ENCODE measurements around the gene GGT5. TPM values are rescaled to one million over a fixed set of nuclear protein-coding genes. Genes with fewer than 3 reads are reported as not detected.
"Not testable (repeated sequence)": the region's sequence is repeated elsewhere in the genome, so short reads cannot be mapped to it uniquely, and the experiment has no call there.

Gene GGT5
- total RNA-seq, 6 experiments from 2014 or later: 8.5 to 34.7 (median 22.0) TPM

- no peak overlapping the region for H3K27ac ChIP-seq
- H3K4me1 ChIP-seq: no peaks in the 10 kb centered on the region
- TF ChIP-seq POLR2A (IDR thresholded peaks at IDR 0.05) (no peak), CTCF (IDR thresholded peaks at IDR 0.05) (no peak)
- no peaks in the 10 kb centered on the region for H3K27me3 ChIP-seq
- DNase-seq (no peak), ATAC-seq (no peak)
- no peaks in the 10 kb centered on the region for H3K36me3 ChIP-seq
- H3K4me3 ChIP-seq: no peak overlapping the region
- intact Hi-C loops (cut with DNase I): no loop called here
- WGBS (ENCODE audit: insufficient coverage, low coverage, low lambda C conversion rate, missing lambda C conversion rate): 40% methylated on average over 1 of the region's 3 CpGs
- H3K9me3 ChIP-seq: no peaks in the 10 kb centered on the region
Measured at GRCh38 chr22:24217384-24217783, 27.5 kb downstream of the GGT5 start.

- no peak for TF ChIP-seq CTCF (IDR thresholded peaks at IDR 0.05)
- TF ChIP-seq POLR2A (IDR thresholded peaks at IDR 0.05): no peak
- Histone ChIP-seq H3K9me3 (no peaks in the 10 kb centered on the region), H3K27ac (no peak overlapping the region), H3K36me3 (no peaks in the 10 kb centered on the region), H3K27me3 (no peaks in the 10 kb centered on the region), H3K4me3 (no peak overlapping the region), H3K4me1 (no peaks in the 10 kb centered on the region)
- WGBS (ENCODE audit: insufficient coverage, low coverage, low lambda C conversion rate, missing lambda C conversion rate): 89% methylated on average over 4 of the region's 12 CpGs
- ATAC-seq (no peak), DNase-seq (peak in 1 of 3 donors; percentile 11)
- intact Hi-C loops (cut with DNase I): no loop called here
Measured at GRCh38 chr22:24216541-24217209, 28.2 kb downstream of the GGT5 start.

- peak in 1 of 4 donors; percentile 37 for ATAC-seq
- no peaks in the 10 kb centered on the region for H3K27me3 ChIP-seq
Measured at GRCh38 chr22:24214467-24215285, 30.2 kb downstream of the GGT5 start.

GRCh38 chr22:24213111-24213510 is 31.8 kb downstream of the GGT5 start:
- WGBS (ENCODE audit: insufficient coverage, low coverage, low lambda C conversion rate, missing lambda C conversion rate): 95% methylated on average over 9 of the region's 9 CpGs
- H3K27me3 ChIP-seq; H3K36me3 ChIP-seq; H3K9me3 ChIP-seq; H3K27ac ChIP-seq; ATAC-seq; H3K4me3 ChIP-seq; H3K4me1 ChIP-seq; intact Hi-C loops (cut with DNase I); DNase-seq: not testable (repeated sequence)

More at GRCh38 chr22:24214467-24215285, 30.2 kb downstream of the GGT5 start:
- Histone ChIP-seq H3K4me1 (no peaks in the 10 kb centered on the region), H3K27ac (no peak overlapping the region), H3K9me3 (no peaks in the 10 kb centered on the region), H3K36me3 (no peaks in the 10 kb centered on the region), H3K4me3 (no peak overlapping the region)
- intact Hi-C loops (cut with DNase I): no loop called here
- TF ChIP-seq CTCF (IDR thresholded peaks at IDR 0.05) (no peak), POLR2A (IDR thresholded peaks at IDR 0.05) (no peak)
- WGBS (ENCODE audit: insufficient coverage, low coverage, low lambda C conversion rate, missing lambda C conversion rate): no CpG with 5 or more reads among the region's 12 CpGs
- no peak for DNase-seq

- intact Hi-C loops (cut with DNase I); H3K9me3 ChIP-seq; H3K4me3 ChIP-seq; DNase-seq; ATAC-seq; H3K27ac ChIP-seq; H3K27me3 ChIP-seq; H3K36me3 ChIP-seq: not testable (repeated sequence)
- WGBS (ENCODE audit: insufficient coverage, low coverage, low lambda C conversion rate, missing lambda C conversion rate): 87% methylated on average over 5 of the region's 6 CpGs
- peaks cover 0 to 22% (median 11%) of the 10 kb centered on the region in 4 donors for H3K4me1 ChIP-seq
Measured at GRCh38 chr22:24211716-24212115, 33.2 kb downstream of the GGT5 start.

- 95% methylated on average over 11 of the region's 11 CpGs for WGBS (ENCODE audit: insufficient coverage, low coverage, low lambda C conversion rate, missing lambda C conversion rate)
- H3K36me3 ChIP-seq; intact Hi-C loops (cut with DNase I); H3K4me3 ChIP-seq; H3K9me3 ChIP-seq; H3K27ac ChIP-seq; ATAC-seq; DNase-seq; H3K27me3 ChIP-seq: not testable (repeated sequence)
- peaks cover 0 to 24% (median 14%) of the 10 kb centered on the region in 4 donors for H3K4me1 ChIP-seq
Measured at GRCh38 chr22:24210409-24210808, 34.5 kb downstream of the GGT5 start.

Data from right lobe of liver (tissue), 6 donors.